Measurements from ENCODE around the gene DMRT1. TPM values are rescaled to one million over a fixed set of nuclear protein-coding genes. Genes with fewer than 3 reads are reported as not detected.

DMRT1 gene
- total and polyA plus RNA-seq, 9 of the 15 experiments (the other 6 are each of a cell fraction or from before 2014, with no cell fraction given), result not detected

- H3K4me3 ChIP-seq, result no peak overlapping the region
- no peak overlapping the region for H3K9ac ChIP-seq (ENCODE audit: insufficient read depth in 1 of 2, low read depth in 2 of 2, low read length in 2 of 2)
- no peak overlapping the region for H3K4me2 ChIP-seq (ENCODE audit: insufficient read depth, low read length)
- no peak for ATAC-seq
- H3K9me3 ChIP-seq (replicated peaks; ENCODE audit: control insufficient read depth, insufficient read depth, low read depth, low read length), result no peaks in the 10 kb centered on the region
- DNase-seq (ENCODE audit: extremely low read depth in 1 of 4, low spot score in 3 of 4), result no peak
- no peaks in the 10 kb centered on the region for H3K79me2 ChIP-seq (ENCODE audit: control insufficient read depth, insufficient read depth, low read length)
- no peaks in the 10 kb centered on the region for H4K20me1 ChIP-seq (replicated peaks; ENCODE audit: control insufficient read depth, insufficient read depth, low read length)
- FAIRE-seq, result no peak
- intact Hi-C loops (cut with micrococcal nuclease) (loop anchor here (5.0 kb wide), 1 partner anchor 395 kb away; no protein-coding TSS in a partner anchor), in situ Hi-C loops (cut with MboI) (loop anchor here (5.0 kb wide), 1 partner anchor 125 kb away; no protein-coding TSS in a partner anchor)
- no peaks in the 10 kb centered on the region for H3K9me1 ChIP-seq (ENCODE audit: control insufficient read depth, insufficient read depth, low read length)
- no peak for TF ChIP-seq RUNX1 (IDR thresholded peaks at IDR 0.05; ENCODE audit: low read depth)
- TF ChIP-seq ZNF398 (CRISPR knock-in tag; IDR thresholded peaks at IDR 0.05), result no peak
- TF ChIP-seq ZKSCAN8 (CRISPR knock-in tag; IDR thresholded peaks at IDR 0.05), result no peak
- TF ChIP-seq BMI1 (IDR thresholded peaks at IDR 0.05; ENCODE audit: low read length), result no peak
- TF ChIP-seq PHTF2 (CRISPR knock-in tag; IDR thresholded peaks at IDR 0.05), result no peak
- TF ChIP-seq ZBTB34 (CRISPR knock-in tag; IDR thresholded peaks at IDR 0.05), result no peak
- no peak for TF ChIP-seq ADNP (tag; IDR thresholded peaks at IDR 0.05)
- no peak for TF ChIP-seq HNRNPL (IDR thresholded peaks at IDR 0.05; ENCODE audit: low read depth, low read length)
- no peak for TF ChIP-seq CREB3L1 (IDR thresholded peaks at IDR 0.05; ENCODE audit: borderline replicate concordance, low read depth)
- no peak for TF ChIP-seq HDAC6 (IDR thresholded peaks at IDR 0.05; ENCODE audit: low read depth, low read length)
- TF ChIP-seq FOXM1 (IDR thresholded peaks at IDR 0.05; ENCODE audit: low read depth), result no peak
- no peak for TF ChIP-seq FOXM1 (CRISPR knock-in tag; IDR thresholded peaks at IDR 0.05; ENCODE audit: low read depth)
- TF ChIP-seq SNRNP70 (optimal IDR thresholded peaks at IDR 0.05; ENCODE audit: low read depth, low read length), result no peak
- no peak for TF ChIP-seq ZNF274 (IDR thresholded peaks at IDR 0.05; ENCODE audit: borderline replicate concordance, low read depth, low read length)
- no peak for TF ChIP-seq ZNF384 (IDR thresholded peaks at IDR 0.05; ENCODE audit: low read depth, low read length)
- no peak for TF ChIP-seq NFRKB (IDR thresholded peaks at IDR 0.05; ENCODE audit: low read depth)
- TF ChIP-seq ESRRB (CRISPR knock-in tag; IDR thresholded peaks at IDR 0.05; ENCODE audit: borderline replicate concordance), result no peak
- no peak overlapping the region for H3K27ac ChIP-seq (ENCODE audit: extremely low read depth, low read depth, low read length)
- H3K36me3 ChIP-seq (ENCODE audit: control insufficient read depth, insufficient read depth, low read length), result no peaks in the 10 kb centered on the region
- no TSS peak for BruUV-seq (replicated peaks)
- POLR2A ChIA-PET, result no interaction called here
- 4% methylated on average over 3 of the region's 3 CpGs for WGBS (ENCODE audit: insufficient coverage, low coverage, missing lambda C conversion rate)
- H3K27me3 ChIP-seq (ENCODE audit: control insufficient read depth in 2 of 2, insufficient read depth in 2 of 2, low read length in 2 of 2), result no peaks in the 10 kb centered on the region
- CTCF ChIA-PET (ENCODE audit: low intra/inter-chr PET ratio), result no interaction called here
- no peaks in the 10 kb centered on the region for H3K4me1 ChIP-seq (replicated peaks in 1 of 2; ENCODE audit: control insufficient read depth in 2 of 2, insufficient read depth in 2 of 2, low read length in 2 of 2)
- no peak overlapping the region for H2AFZ ChIP-seq (ENCODE audit: low read depth, low read length)
Measured at GRCh38 chr9:1007312-1007711, 165.8 kb downstream of the DMRT1 start.

Measured in K562 (cell line).